Spinal cord (tissue), 10 donors: ENCODE measurements around the gene NOP58. TPM values are rescaled to one million over a fixed set of nuclear protein-coding genes. Genes with fewer than 3 reads are reported as not detected.
"Not testable (repeated sequence)": the region's sequence is repeated elsewhere in the genome, so short reads cannot be mapped to it uniquely, and the experiment has no call there.

ENCODE experiments used
- DNase-seq, 6 donors: peaks; one replicate each; pipeline versions ENCODE4 v3.0.0 to v3.0.0-alpha.2; 2013 to 2015; ENCODE audit warnings: low spot score in 6 of 6, low read depth in 4 of 6
- H3K27ac ChIP-seq: one replicate; pipeline ENCODE4 v1.5.1; 2013; ENCODE audit warnings: low read depth, low read length, control low read depth
- H3K27me3 ChIP-seq: one replicate; pipeline ENCODE4 v1.6.1; 2013; ENCODE audit warnings: low read length; ENCODE audit not compliant: control insufficient read depth, insufficient read depth
- H3K36me3 ChIP-seq: one replicate; pipeline ENCODE4 v1.6.1; 2013; ENCODE audit warnings: low read length; ENCODE audit not compliant: control insufficient read depth, insufficient read depth
- H3K4me1 ChIP-seq: one replicate; pipeline ENCODE4 v1.6.1; 2013; ENCODE audit warnings: low read length; ENCODE audit not compliant: control insufficient read depth, insufficient read depth
- H3K4me3 ChIP-seq: one replicate; pipeline ENCODE4 v1.5.1; 2013; ENCODE audit warnings: low read depth, low read length, control low read depth
- H3K9me3 ChIP-seq: one replicate; pipeline ENCODE4 v1.6.1; 2013; ENCODE audit warnings: low read length; ENCODE audit not compliant: control insufficient read depth, insufficient read depth
- WGBS: methylation state at CpG from one replicate; pipeline ENCODE4 v1.1.5; 2013; ENCODE audit warnings: missing lambda C conversion rate; ENCODE audit not compliant: insufficient coverage; 5-methylcytosine and 5-hydroxymethylcytosine counted together
- polyA plus RNA-seq, 2 donors: library from polyadenylated mRNA; unstranded; fragments of 120-200 nt; gene quantifications; one replicate each; pipeline ENCODE4 v1.2.1, GENCODE V29; 2013; ENCODE audit not compliant: insufficient read length in 2 of 2
- total RNA-seq, 2 donors: library from RNA; depleted of rRNA in 1 of 2; stranded (reverse); fragments of 120-200 nt in 1 of 2; fragments of >200 nt in 1 of 2; gene quantifications; one replicate each; pipeline versions ENCODE4 v1.2.3 to v1.2.4, GENCODE V29; 2013 to 2014
- donor health status: healthy.

The NOP58 gene
- total and polyA plus RNA-seq, 4 donors = 55.4 to 67.8 (median 64.5) TPM

- Histone ChIP-seq H3K27me3 (no peaks in the 10 kb centered on the region), H3K4me1 (no peaks in the 10 kb centered on the region), H3K27ac (no peak overlapping the region), H3K9me3 (no peaks in the 10 kb centered on the region), H3K36me3 (peaks cover 46% of the 10 kb centered on the region), H3K4me3 (no peak overlapping the region)
- DNase-seq = no peak
- WGBS = no CpG with 5 or more reads among the region's 1 CpG
Observed at GRCh38 chr2:202290970-202291369, 25.4 kb downstream of the NOP58 start.

- H3K27ac ChIP-seq = no peak overlapping the region
- H3K9me3 ChIP-seq = no peaks in the 10 kb centered on the region
- H3K4me3 ChIP-seq = no peak overlapping the region
- WGBS = no CpG with 5 or more reads among the region's 1 CpG
- H3K36me3 ChIP-seq = peaks cover 30% of the 10 kb centered on the region
- no peak for DNase-seq
- H3K4me1 ChIP-seq = no peaks in the 10 kb centered on the region
- no peaks in the 10 kb centered on the region for H3K27me3 ChIP-seq
Observed at GRCh38 chr2:202299712-202300111, 34.1 kb downstream of the NOP58 start.

GRCh38 chr2:202306034-202306433, 40.5 kb downstream of the NOP58 start:
- no peaks in the 10 kb centered on the region for H3K4me1 ChIP-seq
- 80% methylated on average over 1 of the region's 3 CpGs for WGBS
- H3K27ac ChIP-seq = no peak overlapping the region
- no peak for DNase-seq
- H3K4me3 ChIP-seq = no peak overlapping the region
- H3K9me3 ChIP-seq = no peaks in the 10 kb centered on the region
- no peaks in the 10 kb centered on the region for H3K27me3 ChIP-seq
- H3K36me3 ChIP-seq = peaks cover 16% of the 10 kb centered on the region

- Histone ChIP-seq H3K9me3 (no peaks in the 10 kb centered on the region), H3K27me3 (no peaks in the 10 kb centered on the region), H3K27ac (peak overlapping the region; percentile 22), H3K4me1 (no peaks in the 10 kb centered on the region), H3K4me3 (no peak overlapping the region), H3K36me3 (peaks cover 12% of the 10 kb centered on the region)
- DNase-seq = peak in 5 of 6 donors; percentile 39 to 85 (median 51)
- 39% methylated on average over 3 of the region's 3 CpGs for WGBS
Observed at GRCh38 chr2:202307690-202308089, 42.1 kb downstream of the NOP58 start.

GRCh38 chr2:202311823-202312388, 46.3 kb downstream of the NOP58 start:
- H3K27ac ChIP-seq = no peak overlapping the region
- H3K9me3 ChIP-seq = no peaks in the 10 kb centered on the region
- peaks cover 12% of the 10 kb centered on the region for H3K36me3 ChIP-seq
- peak in 2 of 6 donors; percentile 5 to 49 for DNase-seq
- no peaks in the 10 kb centered on the region for H3K4me1 ChIP-seq
- no CpG with 5 or more reads among the region's 4 CpGs for WGBS
- H3K4me3 ChIP-seq = no peak overlapping the region
- no peaks in the 10 kb centered on the region for H3K27me3 ChIP-seq

GRCh38 chr2:202314116-202314515, 48.6 kb downstream of the NOP58 start:
- no peak overlapping the region for H3K4me3 ChIP-seq
- WGBS = no CpG with 5 or more reads among the region's 2 CpGs
- no peaks in the 10 kb centered on the region for H3K4me1 ChIP-seq
- H3K9me3 ChIP-seq = no peaks in the 10 kb centered on the region
- no peaks in the 10 kb centered on the region for H3K27me3 ChIP-seq
- no peak overlapping the region for H3K27ac ChIP-seq
- peaks cover 12% of the 10 kb centered on the region for H3K36me3 ChIP-seq
- DNase-seq = no peak

- peak; percentile 33 to 95 (median 59) for DNase-seq
Observed at GRCh38 chr2:202317080-202317857, 51.7 kb downstream of the NOP58 start.

GRCh38 chr2:202320362-202320761, 54.8 kb downstream of the NOP58 start:
- H3K36me3 ChIP-seq, H3K27ac ChIP-seq, H3K4me3 ChIP-seq, DNase-seq, H3K4me1 ChIP-seq, H3K9me3 ChIP-seq, H3K27me3 ChIP-seq: not testable (repeated sequence)
- WGBS = 100% methylated on average over 1 of the region's 3 CpGs

More at GRCh38 chr2:202317080-202317857, 51.7 kb downstream of the NOP58 start:
- Histone ChIP-seq H3K4me3 (no peak overlapping the region), H3K9me3 (no peaks in the 10 kb centered on the region), H3K4me1 (no peaks in the 10 kb centered on the region), H3K27me3 (no peaks in the 10 kb centered on the region), H3K36me3 (peaks cover 3% of the 10 kb centered on the region), H3K27ac (peak overlapping the region; percentile 53)
- WGBS = 17% methylated on average over 3 of the region's 6 CpGs

GRCh38 chr2:202322435-202322834, 56.9 kb downstream of the NOP58 start:
- WGBS = no CpG with 5 or more reads among the region's 3 CpGs

GRCh38 chr2:202327858-202328257, 62.3 kb downstream of the NOP58 start:
- peaks cover 6% of the 10 kb centered on the region for H3K4me1 ChIP-seq
- no peak overlapping the region for H3K27ac ChIP-seq
- peaks cover 12% of the 10 kb centered on the region for H3K36me3 ChIP-seq
- H3K27me3 ChIP-seq = no peaks in the 10 kb centered on the region
- no peak overlapping the region for H3K4me3 ChIP-seq
- WGBS = 33% methylated on average over 1 of the region's 1 CpG
- no peaks in the 10 kb centered on the region for H3K9me3 ChIP-seq
- peak in 2 of 6 donors; percentile 12 to 18 for DNase-seq

More at GRCh38 chr2:202322435-202322834, 56.9 kb downstream of the NOP58 start:
- DNase-seq = no peak
- Histone ChIP-seq H3K9me3 (no peaks in the 10 kb centered on the region), H3K27me3 (no peaks in the 10 kb centered on the region), H3K4me1 (no peaks in the 10 kb centered on the region), H3K4me3 (no peak overlapping the region), H3K36me3 (peaks cover 12% of the 10 kb centered on the region), H3K27ac (no peak overlapping the region)
